ENCODE results near the gene AKAP8L.

- TF ChIP-seq NCOA6 (IDR thresholded peaks at IDR 0.05) (no peak), SRSF9 (IDR thresholded peaks at IDR 0.05; ENCODE audit: borderline replicate concordance, low read depth, low read length) (no peak), BRF2 (IDR thresholded peaks at IDR 0.05; ENCODE audit: borderline replicate concordance, insufficient read depth, insufficient read length) (no peak), CTCF (IDR thresholded peaks at IDR 0.05 in 2 of 3, conservative IDR thresholded peaks at IDR 0.05 in 1 of 3; ENCODE audit: insufficient read depth in 2 of 3, low read depth in 1 of 3, low read length in 3 of 3) (no peak), POLR2A (conservative IDR thresholded peaks at IDR 0.05) (no peak), SP1 (CRISPR knock-in tag; IDR thresholded peaks at IDR 0.05) (no peak), TAF1 (IDR thresholded peaks at IDR 0.05; ENCODE audit: control insufficient read depth, extremely low read depth, insufficient read depth, low read length, severe bottlenecking) (no peak), ZNF449 (CRISPR knock-in tag; IDR thresholded peaks at IDR 0.05) (no peak), FOXJ2 (tag; IDR thresholded peaks at IDR 0.05) (no peak), FOXP4 (CRISPR knock-in tag; IDR thresholded peaks at IDR 0.05; ENCODE audit: borderline replicate concordance) (no peak), RBM15 (IDR thresholded peaks at IDR 0.05; ENCODE audit: insufficient read depth, low read length) (no peak), CBX1 (IDR thresholded peaks at IDR 0.05; ENCODE audit: low read depth) (no peak), ZNF3 (CRISPR knock-in tag; IDR thresholded peaks at IDR 0.05) (no peak)
Observed at GRCh38 chr19:15438124-15438496, 19.3 kb upstream of the AKAP8L start.
